Measurements from ENCODE around the gene FYN. TPM values are rescaled to one million over a fixed set of nuclear protein-coding genes. Genes with fewer than 3 reads are reported as not detected.

Gene FYN
- polyA plus RNA-seq, 1 donor (not counting 4 experiments of a cell fraction or from before 2014, with no cell fraction given), result 24.7 TPM

DNA sequence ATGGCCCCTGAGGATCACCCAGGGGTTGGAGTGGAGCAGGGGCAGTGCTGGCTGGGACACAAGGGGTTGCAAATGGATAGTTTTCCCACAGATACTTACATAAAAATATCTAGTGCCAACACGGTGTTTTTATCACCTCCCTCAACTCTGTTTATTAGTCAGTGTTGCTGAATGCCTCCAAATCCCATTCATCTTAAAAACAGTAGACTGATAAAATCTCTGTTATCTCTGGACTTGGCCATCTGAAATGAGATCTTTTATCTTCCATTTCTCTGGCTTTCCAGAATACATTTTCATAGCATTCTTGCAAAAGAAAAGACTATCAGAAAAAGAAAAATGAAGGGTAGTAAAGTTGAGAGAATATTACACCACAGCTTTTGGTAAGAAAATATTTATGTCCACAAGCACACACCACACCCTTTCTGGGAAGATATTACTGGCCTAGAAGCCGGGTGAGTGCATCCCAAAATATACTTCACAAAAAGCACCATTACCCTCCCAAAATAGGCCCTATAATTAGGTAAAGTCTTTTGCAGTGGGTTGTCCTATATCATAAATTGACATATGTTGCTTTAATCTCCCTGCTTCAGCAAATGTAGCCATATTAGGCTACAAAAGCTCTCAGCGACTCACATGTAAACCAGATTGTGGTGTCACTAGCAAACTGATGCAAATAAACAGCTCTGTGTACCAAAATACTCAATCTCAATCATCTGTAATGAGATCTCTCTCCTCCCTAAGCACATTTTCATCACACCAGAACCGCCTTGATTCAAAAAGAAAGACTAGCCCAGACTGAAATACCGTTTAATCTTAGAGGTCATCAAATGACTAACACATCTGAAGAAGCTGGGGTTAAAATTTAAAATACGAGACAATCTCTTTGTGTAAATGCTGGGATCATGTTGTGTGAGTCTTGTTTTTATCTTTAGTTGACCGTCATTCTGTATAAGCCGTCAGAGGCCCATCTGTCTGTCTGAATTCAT lies 96.7 kb downstream of the FYN start:
- H3K79me2 ChIP-seq (ENCODE audit: control insufficient read depth, insufficient read depth, low read length), result no peaks in the 10 kb centered on the region
- no peak overlapping the region for H3K27ac ChIP-seq (ENCODE audit: control insufficient read depth, insufficient read depth, low read length)
- TF ChIP-seq CTCF (optimal IDR thresholded peaks at IDR 0.05 in 1 of 3, IDR thresholded peaks at IDR 0.05 in 1 of 3, conservative IDR thresholded peaks at IDR 0.05 in 1 of 3; ENCODE audit: extremely low read depth in 1 of 3, insufficient read depth in 2 of 3, low read length in 3 of 3), result no peak
- no peak for TF ChIP-seq EZH2 (IDR thresholded peaks at IDR 0.05; ENCODE audit: low read length)
- H2AFZ ChIP-seq (ENCODE audit: control insufficient read depth, low read length), result no peak overlapping the region
- dilution Hi-C loops (cut with MboI; ENCODE audit: extremely low pct_ligation_motif_present, low sequenced_read_pairs), result no loop called here
- H3K4me3 ChIP-seq (ENCODE audit: control insufficient read depth in 2 of 3, extremely low read depth in 1 of 3, insufficient read depth in 2 of 3, low read depth in 1 of 3, low read length in 3 of 3), result no peak overlapping the region
- H3K4me1 ChIP-seq (ENCODE audit: control insufficient read depth, extremely low read depth, insufficient read depth, low read length), result peaks cover 8% of the 10 kb centered on the region
- H3K9me3 ChIP-seq (ENCODE audit: control insufficient read depth, low read depth, low read length), result no peaks in the 10 kb centered on the region
- H3K9ac ChIP-seq (ENCODE audit: control insufficient read depth, extremely low read depth, insufficient read depth, low read length), result no peak overlapping the region
- H4K20me1 ChIP-seq (ENCODE audit: control insufficient read depth, extremely low read depth, insufficient read depth, low read length), result no peaks in the 10 kb centered on the region
- peaks cover 0 to 2% of the 10 kb centered on the region in 2 experiments for H3K36me3 ChIP-seq (ENCODE audit: control insufficient read depth in 2 of 2, extremely low read depth in 1 of 2, insufficient read depth in 2 of 2, low read length in 2 of 2)
- H3K9me1 ChIP-seq (ENCODE audit: control insufficient read depth, extremely low read depth, insufficient read depth, low read length), result no peaks in the 10 kb centered on the region
- no peaks in the 10 kb centered on the region for H3K27me3 ChIP-seq (ENCODE audit: control insufficient read depth, extremely low read depth, insufficient read depth, low read length)
- H3K4me2 ChIP-seq (ENCODE audit: control insufficient read depth, extremely low read depth, insufficient read depth, low read depth, low read length), result no peak overlapping the region
- no peak for DNase-seq (ENCODE audit: low read depth, low spot score)
- FAIRE-seq, result no peak

DNA sequence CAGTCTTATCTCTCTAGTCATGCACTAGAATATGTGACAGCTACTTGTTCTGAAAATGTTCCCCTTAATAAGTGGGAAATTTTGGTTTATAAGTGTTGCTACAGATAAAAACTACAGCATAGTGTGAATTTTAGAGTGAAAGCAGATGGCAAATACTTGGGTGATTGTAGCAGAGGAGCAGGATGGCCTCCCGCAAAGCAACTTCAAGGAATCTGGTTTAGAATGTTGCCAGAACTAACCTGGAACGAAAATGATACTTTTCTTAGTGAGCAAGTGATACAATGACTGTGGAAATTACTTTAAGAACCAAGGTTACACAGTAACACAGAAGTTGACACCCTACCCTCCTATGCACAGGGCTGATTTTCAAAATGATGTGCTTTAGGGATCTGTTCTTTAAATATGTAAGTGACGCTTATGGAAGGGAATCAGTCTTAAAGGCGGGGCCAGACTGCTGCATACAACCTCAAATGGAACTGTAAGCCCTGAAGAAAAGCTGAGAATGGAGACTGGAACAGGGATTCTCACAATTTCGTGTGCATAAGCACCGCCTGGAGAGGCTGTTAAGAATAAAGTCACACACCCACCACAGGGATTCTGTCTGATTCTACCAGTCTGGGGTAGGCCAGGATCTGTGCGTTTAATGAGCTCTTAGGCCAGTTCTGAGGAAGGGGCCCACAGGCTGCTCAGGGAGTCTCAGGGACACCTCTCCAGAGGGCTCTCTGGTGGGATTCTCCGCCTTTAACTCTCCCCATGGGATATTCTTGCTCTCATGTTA lies 97.9 kb downstream of the FYN start:
- Histone ChIP-seq H3K4me1 (ENCODE audit: control insufficient read depth, extremely low read depth, insufficient read depth, low read length) (no peaks in the 10 kb centered on the region), H3K79me2 (ENCODE audit: control insufficient read depth, insufficient read depth, low read length) (no peaks in the 10 kb centered on the region), H3K4me2 (ENCODE audit: control insufficient read depth, extremely low read depth, insufficient read depth, low read depth, low read length) (no peak overlapping the region), H3K4me3 (ENCODE audit: control insufficient read depth in 2 of 3, extremely low read depth in 1 of 3, insufficient read depth in 2 of 3, low read depth in 1 of 3, low read length in 3 of 3) (no peak overlapping the region), H3K9me3 (ENCODE audit: control insufficient read depth, low read depth, low read length) (no peaks in the 10 kb centered on the region), H3K9ac (ENCODE audit: control insufficient read depth, extremely low read depth, insufficient read depth, low read length) (no peak overlapping the region), H3K36me3 (ENCODE audit: control insufficient read depth in 2 of 2, extremely low read depth in 1 of 2, insufficient read depth in 2 of 2, low read length in 2 of 2) (peaks cover 0 to 2% of the 10 kb centered on the region in 2 experiments), H4K20me1 (ENCODE audit: control insufficient read depth, extremely low read depth, insufficient read depth, low read length) (no peaks in the 10 kb centered on the region), H3K9me1 (ENCODE audit: control insufficient read depth, extremely low read depth, insufficient read depth, low read length) (no peaks in the 10 kb centered on the region), H3K27me3 (ENCODE audit: control insufficient read depth, extremely low read depth, insufficient read depth, low read length) (no peaks in the 10 kb centered on the region), H2AFZ (ENCODE audit: control insufficient read depth, low read length) (no peak overlapping the region), H3K27ac (ENCODE audit: control insufficient read depth, insufficient read depth, low read length) (no peak overlapping the region)
- no peak for DNase-seq (ENCODE audit: low read depth, low spot score)
- no peak for FAIRE-seq
- dilution Hi-C loops (cut with MboI; ENCODE audit: extremely low pct_ligation_motif_present, low sequenced_read_pairs), result no loop called here
- TF ChIP-seq CTCF (optimal IDR thresholded peaks at IDR 0.05 in 1 of 3, IDR thresholded peaks at IDR 0.05 in 1 of 3, conservative IDR thresholded peaks at IDR 0.05 in 1 of 3; ENCODE audit: extremely low read depth in 1 of 3, insufficient read depth in 2 of 3, low read length in 3 of 3) (no peak), EZH2 (IDR thresholded peaks at IDR 0.05; ENCODE audit: low read length) (no peak)
